Smooth muscle cell (in vitro differentiated cells): Measurements from ENCODE around the gene B4GAT1. TPM values are rescaled to one million over a fixed set of nuclear protein-coding genes. Genes with fewer than 3 reads are reported as not detected.
A peak's percentile ranks its signal among the peaks of the same experiment; 100 is the strongest.

ENCODE experiments used
- DNase-seq: peaks from one replicate; lab custom pipeline; 2025; ENCODE audit not compliant: unreplicated experiment; lab: John Stamatoyannopoulos, UW
- H2AFZ ChIP-seq: fragments of 200-600 bp; sonication (generic); 2 replicates; pipeline ENCODE4 v1.6.0; 2016; ENCODE audit warnings: antibody characterized with exemption, low read depth, mild to moderate bottlenecking
- H3F3A ChIP-seq: fragments of 200-600 bp; sonication (generic); 2 replicates; pipeline ENCODE4 v1.6.0; 2017; ENCODE audit warnings: antibody characterized with exemption, low read depth
- H3K27ac ChIP-seq: fragments of 200-600 bp; sonication (generic); 2 replicates; pipeline ENCODE4 v1.5.1; 2016; ENCODE audit warnings: low read depth, mild to moderate bottlenecking
- H3K27me3 ChIP-seq: fragments of 200-600 bp; sonication (generic); 2 replicates; pipeline ENCODE4 v1.6.1; 2016; ENCODE audit warnings: low read depth, mild to moderate bottlenecking
- H3K36me3 ChIP-seq: fragments of 200-600 bp; sonication (generic); 2 replicates; pipeline ENCODE4 v1.5.1; 2016; ENCODE audit warnings: low read depth
- H3K4me1 ChIP-seq: fragments of 200-600 bp; sonication (generic); 2 replicates; pipeline ENCODE4 v1.5.1; 2016; ENCODE audit warnings: low read depth
- H3K4me2 ChIP-seq: fragments of 200-600 bp; sonication (generic); 2 replicates; pipeline ENCODE4 v1.6.0; 2016; ENCODE audit warnings: mild to moderate bottlenecking
- H3K4me3 ChIP-seq: fragments of 200-600 bp; sonication (generic); 2 replicates; pipeline ENCODE4 v1.5.1; 2016; ENCODE audit warnings: mild to moderate bottlenecking
- H3K79me2 ChIP-seq: fragments of 200-600 bp; sonication (generic); 2 replicates; pipeline ENCODE4 v1.6.0; 2016; ENCODE audit warnings: low read depth, mild to moderate bottlenecking
- H3K9ac ChIP-seq: fragments of 200-600 bp; sonication (generic); 2 replicates; pipeline ENCODE4 v1.6.0; 2016; ENCODE audit warnings: low read depth
- H3K9me3 ChIP-seq: fragments of 200-600 bp; sonication (generic); replicated peaks from 2 replicates; pipeline ENCODE4 v1.5.1; 2016; ENCODE audit warnings: low read depth
- H4K20me1 ChIP-seq: fragments of 200-600 bp; sonication (generic); 2 replicates; pipeline ENCODE4 v1.6.0; 2016; ENCODE audit warnings: low read depth
- WGBS: methylation state at CpG from one replicate; pipeline ENCODE4 v1.1.7; 2016; ENCODE audit warnings: low lambda C conversion rate; 5-methylcytosine and 5-hydroxymethylcytosine counted together
- polyA plus RNA-seq: library from polyadenylated mRNA; unstranded; fragments of >200 nt; fragmentation: Nextera tagmentation; extraction: Ambion mirVana; gene quantifications from 2 replicates; pipeline ENCODE4 v1.2.1, GENCODE V29; 2016
- total RNA-seq: library from RNA; depleted of rRNA; stranded (reverse); fragments of >200 nt; gene quantifications from 2 replicates; pipeline ENCODE4 v1.2.3, GENCODE V29; 2014
- TF ChIP-seq, protein P1 (sequence below): fragments of 200-600 bp; sonication (generic); IDR thresholded peaks from 2 replicates; pipeline ENCODE4 v1.5.1; 2017; ENCODE audit warnings: borderline replicate concordance, mild to moderate bottlenecking, antibody characterized with exemption; ENCODE audit not compliant: insufficient read depth, poor library complexity, severe bottlenecking

The B4GAT1 gene
- total and polyA plus RNA-seq, 2 experiments from 2014 or later = 27.1 to 35.1 TPM

GRCh38 chr11:66334605-66335442 is 12.6 kb downstream of the B4GAT1 start:
- no peak overlapping the region for H3K9ac ChIP-seq
- H3K79me2 ChIP-seq = peaks cover 9% of the 10 kb centered on the region
- TF ChIP-seq, protein P1, sequence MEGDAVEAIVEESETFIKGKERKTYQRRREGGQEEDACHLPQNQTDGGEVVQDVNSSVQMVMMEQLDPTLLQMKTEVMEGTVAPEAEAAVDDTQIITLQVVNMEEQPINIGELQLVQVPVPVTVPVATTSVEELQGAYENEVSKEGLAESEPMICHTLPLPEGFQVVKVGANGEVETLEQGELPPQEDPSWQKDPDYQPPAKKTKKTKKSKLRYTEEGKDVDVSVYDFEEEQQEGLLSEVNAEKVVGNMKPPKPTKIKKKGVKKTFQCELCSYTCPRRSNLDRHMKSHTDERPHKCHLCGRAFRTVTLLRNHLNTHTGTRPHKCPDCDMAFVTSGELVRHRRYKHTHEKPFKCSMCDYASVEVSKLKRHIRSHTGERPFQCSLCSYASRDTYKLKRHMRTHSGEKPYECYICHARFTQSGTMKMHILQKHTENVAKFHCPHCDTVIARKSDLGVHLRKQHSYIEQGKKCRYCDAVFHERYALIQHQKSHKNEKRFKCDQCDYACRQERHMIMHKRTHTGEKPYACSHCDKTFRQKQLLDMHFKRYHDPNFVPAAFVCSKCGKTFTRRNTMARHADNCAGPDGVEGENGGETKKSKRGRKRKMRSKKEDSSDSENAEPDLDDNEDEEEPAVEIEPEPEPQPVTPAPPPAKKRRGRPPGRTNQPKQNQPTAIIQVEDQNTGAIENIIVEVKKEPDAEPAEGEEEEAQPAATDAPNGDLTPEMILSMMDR = no peak
- H3K27me3 ChIP-seq = no peaks in the 10 kb centered on the region
- H3K4me2 ChIP-seq = peak overlapping the region; percentile 89
- no peak for DNase-seq
- H2AFZ ChIP-seq = no peak overlapping the region
- peak overlapping the region; percentile 64 for H3K4me3 ChIP-seq
- no peaks in the 10 kb centered on the region for H3K36me3 ChIP-seq
- H3K9me3 ChIP-seq = no peaks in the 10 kb centered on the region
- H3K27ac ChIP-seq = peak overlapping the region; percentile 98
- 91% methylated on average over 42 of the region's 42 CpGs for WGBS
- H3K4me1 ChIP-seq = peaks cover 16% of the 10 kb centered on the region
- H4K20me1 ChIP-seq = peaks cover 4% of the 10 kb centered on the region
- peaks cover 16% of the 10 kb centered on the region for H3F3A ChIP-seq

- DNase-seq = no peak
- peaks cover 16% of the 10 kb centered on the region for H3K4me1 ChIP-seq
- no peaks in the 10 kb centered on the region for H3K36me3 ChIP-seq
- H3K27ac ChIP-seq = no peak overlapping the region
- H3K4me3 ChIP-seq = no peak overlapping the region
- no peaks in the 10 kb centered on the region for H3K27me3 ChIP-seq
- H3K79me2 ChIP-seq = peaks cover 9% of the 10 kb centered on the region
- TF ChIP-seq, protein P1 = no peak
- H3F3A ChIP-seq = peaks cover 16% of the 10 kb centered on the region
- no peak overlapping the region for H2AFZ ChIP-seq
- H4K20me1 ChIP-seq = peaks cover 4% of the 10 kb centered on the region
- H3K4me2 ChIP-seq = no peak overlapping the region
- H3K9ac ChIP-seq = no peak overlapping the region
- no peaks in the 10 kb centered on the region for H3K9me3 ChIP-seq
- 91% methylated on average over 28 of the region's 29 CpGs for WGBS
These were observed 13.4 kb downstream of the B4GAT1 start for GRCh38 chr11:66333896-66334604.

GRCh38 chr11:66333220-66333877 is 14.1 kb downstream of the B4GAT1 start:
- no peak overlapping the region for H3K9ac ChIP-seq

More at GRCh38 chr11:66333220-66333877, 14.1 kb downstream of the B4GAT1 start:
- H3K36me3 ChIP-seq = no peaks in the 10 kb centered on the region
- H3K4me1 ChIP-seq = peaks cover 16% of the 10 kb centered on the region
- peaks cover 12% of the 10 kb centered on the region for H3F3A ChIP-seq
- no peaks in the 10 kb centered on the region for H3K9me3 ChIP-seq
- H4K20me1 ChIP-seq = peaks cover 4% of the 10 kb centered on the region
- no peak overlapping the region for H3K4me2 ChIP-seq
- no peak overlapping the region for H2AFZ ChIP-seq
- TF ChIP-seq, protein P1 = no peak
- H3K79me2 ChIP-seq = peaks cover 9% of the 10 kb centered on the region
- no peak overlapping the region for H3K27ac ChIP-seq
- DNase-seq = no peak
- 98% methylated on average over 19 of the region's 19 CpGs for WGBS
- no peaks in the 10 kb centered on the region for H3K27me3 ChIP-seq
- H3K4me3 ChIP-seq = no peak overlapping the region
